T-helper 2 cell treated with Interferon-gamma antibody and Interleukin-4, amounts not matched to agents 100 ng/mL and 5 ng/mL, for 36 hours (primary cell): ENCODE measurements around the gene ACTL7B. TPM values are rescaled to one million over a fixed set of nuclear protein-coding genes. Genes with fewer than 3 reads are reported as not detected.
"Not testable (repeated sequence)": the region's sequence is repeated elsewhere in the genome, so short reads cannot be mapped to it uniquely, and the experiment has no call there.

Experiments used
- intact Hi-C: fragments of 100-400 bp; cut with micrococcal nuclease; formaldehyde crosslinking; loops from one replicate; pipeline ENCODE4 v1.15.1; 2023
- total RNA-seq: library from RNA; stranded (reverse); gene quantifications from 2 replicates; pipeline ENCODE4 v1.2.3, GENCODE V29; 2022

Gene ACTL7B, protein sequence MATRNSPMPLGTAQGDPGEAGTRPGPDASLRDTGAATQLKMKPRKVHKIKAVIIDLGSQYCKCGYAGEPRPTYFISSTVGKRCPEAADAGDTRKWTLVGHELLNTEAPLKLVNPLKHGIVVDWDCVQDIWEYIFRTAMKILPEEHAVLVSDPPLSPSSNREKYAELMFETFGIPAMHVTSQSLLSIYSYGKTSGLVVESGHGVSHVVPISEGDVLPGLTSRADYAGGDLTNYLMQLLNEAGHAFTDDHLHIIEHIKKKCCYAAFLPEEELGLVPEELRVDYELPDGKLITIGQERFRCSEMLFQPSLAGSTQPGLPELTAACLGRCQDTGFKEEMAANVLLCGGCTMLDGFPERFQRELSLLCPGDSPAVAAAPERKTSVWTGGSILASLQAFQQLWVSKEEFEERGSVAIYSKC
- total RNA-seq = not detected in 2 replicates

DNA sequence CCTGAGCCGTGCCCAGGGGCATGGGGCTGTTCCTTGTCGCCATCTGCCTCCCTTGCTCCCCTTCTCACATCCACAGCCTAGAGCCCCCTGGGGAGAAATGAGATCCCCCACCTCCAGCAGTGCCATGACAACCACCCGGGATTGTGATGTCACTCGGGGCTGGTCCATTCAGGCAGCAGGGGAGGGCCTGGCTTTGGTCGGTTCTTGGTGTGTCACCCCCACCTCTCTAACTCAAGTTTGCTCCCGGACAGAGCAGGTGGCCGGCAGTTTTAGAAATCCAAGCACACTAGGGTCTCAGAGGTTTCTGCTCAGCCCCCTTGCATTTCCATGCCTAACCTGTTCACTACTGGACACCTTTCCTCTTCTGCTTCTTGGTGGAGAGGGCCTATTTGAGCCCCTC is at the start of gene ACTL7B:
Gene ACTL7B (minus strand): TSS at position 99 of the 400 bp plus-strand sequence. CDS start 56 bp downstream, at position 43.
- intact Hi-C loops = no loop called here

DNA sequence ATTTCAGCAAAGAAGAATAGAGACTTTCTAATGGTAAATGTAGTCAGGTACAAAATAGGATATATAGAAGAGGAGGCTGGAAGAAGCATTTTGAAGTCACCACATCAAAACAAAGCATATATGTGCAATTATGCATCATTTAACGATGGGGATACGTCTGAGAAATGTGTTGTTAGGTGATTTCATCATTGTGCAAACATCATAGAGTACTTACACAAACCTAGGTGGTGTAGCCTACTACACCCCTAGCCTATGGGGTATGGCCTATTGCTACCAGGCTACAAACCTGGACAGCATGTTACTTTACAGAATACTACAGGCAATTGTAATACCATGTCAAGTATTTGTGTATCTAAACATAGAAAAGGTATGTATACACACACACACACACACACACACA is 49.7 kb upstream of the ACTL7B start:
- intact Hi-C loops = no loop called here

DNA sequence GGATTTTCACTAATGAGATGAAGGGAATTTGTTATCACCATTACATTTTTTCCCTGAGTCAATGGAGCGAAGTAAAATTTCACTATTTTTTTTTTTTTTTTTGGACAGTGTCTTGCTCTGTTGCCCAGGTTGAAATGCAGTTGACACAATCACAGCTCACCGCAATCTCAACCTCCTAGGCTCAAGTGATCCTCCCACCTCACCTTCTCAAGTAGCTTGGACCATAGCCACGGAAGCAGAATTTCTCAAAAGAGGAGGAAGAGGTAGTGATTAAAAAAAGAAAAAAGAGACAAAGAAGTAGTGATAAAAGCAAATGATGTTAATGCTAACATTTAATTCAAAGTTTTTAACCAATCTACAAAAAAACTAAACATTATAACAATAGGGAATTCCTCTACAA is 48.4 kb upstream of the ACTL7B start:
- intact Hi-C loops = no loop called here

DNA sequence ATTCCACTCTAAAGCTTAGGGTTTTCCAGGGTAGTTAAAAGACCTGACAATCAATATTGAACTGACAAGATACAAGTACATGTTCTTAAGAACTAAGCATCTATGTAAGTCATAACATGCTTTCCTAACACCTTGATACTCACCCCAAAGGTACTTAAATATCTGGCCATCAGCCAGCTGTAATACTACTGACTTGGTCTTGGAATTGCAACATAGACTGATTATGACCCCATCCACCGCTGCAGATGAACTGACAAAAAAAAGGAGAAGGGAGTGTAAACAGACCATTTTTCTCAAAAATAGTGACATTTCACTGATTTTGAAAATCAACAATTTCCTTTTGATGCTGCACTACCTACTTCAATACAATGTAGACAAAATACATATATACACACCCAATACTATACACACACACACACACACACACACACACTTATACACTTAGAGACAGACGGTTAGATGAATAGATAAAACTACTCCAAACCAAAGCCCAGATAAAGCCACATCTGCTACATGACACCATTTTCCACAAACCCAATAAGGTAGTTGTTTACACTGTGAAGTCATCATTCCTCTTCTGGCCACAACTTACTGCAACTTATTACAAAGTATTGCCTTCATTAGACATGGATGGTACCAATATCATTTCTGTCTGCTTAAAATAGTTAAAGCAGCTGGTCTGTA is 47.8 kb upstream of the ACTL7B start:
- intact Hi-C loops = no loop called here

DNA sequence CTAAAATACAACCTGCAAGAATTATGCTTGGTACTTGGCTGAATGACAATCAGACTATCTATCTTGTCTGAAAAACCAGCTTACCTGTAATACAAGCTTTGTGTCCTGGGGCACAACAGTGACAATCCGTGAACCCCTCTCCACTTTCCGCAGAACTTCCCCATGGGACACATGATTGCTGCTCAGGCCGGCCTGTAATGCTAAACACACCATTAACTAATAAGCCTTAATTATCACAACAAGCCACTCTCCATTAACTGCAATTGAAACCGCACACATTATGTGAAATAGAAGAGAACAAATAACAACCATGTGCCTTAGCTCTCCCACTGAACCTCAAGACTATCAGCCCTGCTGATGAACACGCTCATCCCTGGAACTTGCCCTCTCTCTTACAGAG is 44.4 kb upstream of the ACTL7B start:
- intact Hi-C loops = no loop called here

DNA sequence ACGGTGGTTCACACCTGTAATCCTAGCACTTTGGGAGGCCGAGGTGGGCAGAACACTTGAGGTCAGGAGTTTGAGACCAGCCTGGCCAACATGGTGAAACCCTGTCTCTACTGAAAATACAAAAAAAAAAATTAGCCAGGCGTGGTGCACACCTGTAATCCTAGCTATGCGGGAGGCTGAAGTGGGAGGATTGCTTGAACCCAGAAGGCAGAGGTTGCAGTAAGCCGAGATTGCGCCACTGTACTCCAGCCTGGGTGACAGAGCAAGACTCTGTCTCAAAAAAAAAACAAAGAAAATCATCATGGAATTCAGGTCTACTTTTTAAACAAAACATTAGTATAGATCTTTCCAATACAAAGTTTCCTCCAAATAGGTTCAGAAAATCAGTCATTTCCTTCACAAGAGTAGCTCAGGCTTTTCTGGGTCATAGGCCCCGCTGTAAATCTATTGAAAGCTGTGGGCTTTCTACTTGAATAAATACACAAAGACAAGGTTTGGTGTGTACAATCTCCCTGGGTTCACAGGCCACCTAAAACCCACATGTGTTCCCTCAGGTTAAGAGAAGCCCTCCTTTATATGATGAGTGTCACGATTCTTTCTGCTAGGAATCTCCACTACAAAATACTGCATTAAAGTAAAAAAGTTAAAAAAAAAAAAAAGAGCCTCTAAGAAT is 43.4 kb upstream of the ACTL7B start:
- intact Hi-C loops = not testable (repeated sequence)

DNA sequence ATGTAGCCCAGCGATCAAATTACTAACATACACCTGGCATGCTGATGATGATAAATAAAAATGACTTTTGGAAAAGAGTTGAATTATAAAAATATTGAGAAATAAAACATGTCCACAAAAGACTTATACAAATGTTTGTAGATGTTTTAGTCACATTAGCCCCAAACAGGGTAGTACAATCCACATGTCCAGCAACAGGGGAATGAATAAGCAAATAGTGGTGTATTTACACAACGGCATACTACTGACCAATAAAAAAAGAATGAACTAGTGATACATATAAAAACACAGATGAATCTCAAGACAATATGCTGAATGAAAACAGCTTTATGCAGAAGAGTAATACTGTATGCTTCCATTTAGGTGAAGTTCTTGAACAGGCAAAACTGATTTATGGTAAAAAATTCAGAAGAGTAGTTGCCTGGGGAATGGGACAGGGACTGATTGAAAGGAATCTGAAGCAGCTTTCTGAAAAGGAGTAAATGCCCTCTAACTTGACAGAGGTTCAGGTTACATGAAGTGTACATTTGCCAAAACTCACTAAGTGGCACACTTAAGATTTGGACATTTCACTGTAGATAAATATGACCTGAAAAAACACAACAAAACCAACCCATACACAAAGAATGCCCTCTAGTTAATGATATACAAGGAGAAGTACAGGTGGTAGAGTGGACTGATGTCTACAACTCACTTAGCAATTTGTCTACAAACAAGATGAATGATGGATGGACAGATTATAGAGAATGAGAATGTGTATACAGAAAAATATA is 41.7 kb upstream of the ACTL7B start:
- intact Hi-C loops = no loop called here

DNA sequence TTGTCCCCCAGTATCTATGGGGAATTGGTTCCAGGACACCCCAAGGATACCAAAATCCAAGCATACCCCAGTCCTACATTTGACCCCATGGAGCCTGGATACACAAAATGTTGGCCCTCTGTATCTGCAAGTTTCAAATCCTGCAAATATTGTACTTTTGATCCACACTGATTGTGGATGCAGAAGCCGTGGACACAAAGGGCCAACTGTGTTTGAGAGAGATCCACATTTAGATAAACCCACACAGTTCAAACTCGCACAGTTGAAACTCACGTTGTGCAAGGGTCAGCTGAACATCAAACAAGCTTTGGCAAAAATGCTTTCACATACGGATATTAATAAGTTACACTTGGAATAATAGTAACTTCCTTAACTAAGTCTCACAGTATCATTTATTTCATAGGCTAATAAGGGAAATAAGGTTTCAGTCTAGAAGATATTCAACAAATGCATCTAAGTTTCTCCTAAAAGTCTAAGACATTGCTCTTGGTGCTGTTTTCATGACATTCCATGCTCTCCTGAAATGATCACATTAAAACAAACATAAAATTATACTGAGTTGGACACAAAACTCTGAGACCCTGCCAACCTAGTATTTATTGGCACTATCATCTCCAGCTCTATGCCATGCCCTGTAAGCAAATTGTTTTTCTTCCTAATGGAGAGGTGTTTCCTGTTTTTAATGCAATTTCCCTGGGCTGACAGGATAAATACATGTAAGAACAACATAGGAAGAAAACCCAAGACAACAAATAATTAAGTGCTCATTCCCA is 38.6 kb upstream of the ACTL7B start:
- intact Hi-C loops = no loop called here

DNA sequence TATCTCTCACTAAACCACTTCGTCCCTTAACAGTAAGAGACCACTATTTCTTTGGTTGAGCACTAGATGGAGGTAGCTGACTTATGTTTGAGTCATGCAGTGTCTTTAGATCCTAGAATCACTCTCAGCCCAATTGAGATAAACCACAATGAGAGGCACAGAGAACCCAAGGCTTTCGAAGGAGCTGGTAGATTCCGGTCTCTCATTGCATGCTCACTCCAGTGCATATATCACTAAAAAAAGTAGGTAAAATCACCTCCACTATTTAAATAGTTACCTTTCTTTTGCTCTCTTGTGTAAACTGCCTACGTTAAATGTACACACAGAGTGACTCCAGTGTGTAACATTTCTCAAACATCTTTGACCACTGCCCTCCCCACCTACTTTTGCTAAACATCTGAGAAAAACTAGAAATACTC is 33.9 kb upstream of the ACTL7B start:
- intact Hi-C loops = no loop called here

DNA sequence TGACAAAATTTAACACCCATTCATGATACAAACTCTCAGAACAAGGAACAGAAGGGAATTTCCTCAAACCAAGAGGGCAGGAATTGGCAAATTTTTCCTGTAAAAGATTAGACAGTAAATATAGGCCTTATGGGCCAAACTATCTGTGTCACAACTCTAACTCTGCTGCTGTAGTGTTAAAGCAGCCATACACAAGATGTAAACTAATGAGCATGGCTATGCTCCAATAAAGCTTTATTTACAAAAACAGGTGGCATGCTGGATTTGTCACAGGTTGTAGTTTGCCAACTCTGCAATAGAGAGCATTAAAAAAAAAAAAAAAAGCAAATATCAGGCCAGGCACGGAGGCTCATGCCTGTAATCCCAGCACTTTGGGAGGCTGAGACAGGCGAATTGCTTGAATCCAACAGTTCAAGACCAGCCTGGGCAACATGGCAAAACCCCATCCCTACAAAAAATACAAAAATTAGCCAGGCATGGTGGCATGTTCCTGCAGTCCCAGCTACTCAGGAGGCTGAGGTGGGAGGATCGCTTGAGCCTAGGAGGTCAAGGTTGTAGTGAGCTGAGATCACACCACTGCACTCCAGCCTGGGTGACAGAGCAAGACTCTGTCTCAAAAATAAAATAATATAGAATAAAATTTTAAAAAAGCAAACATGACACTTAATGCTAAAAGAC is 30.9 kb upstream of the ACTL7B start:
- intact Hi-C loops = not testable (repeated sequence)

DNA sequence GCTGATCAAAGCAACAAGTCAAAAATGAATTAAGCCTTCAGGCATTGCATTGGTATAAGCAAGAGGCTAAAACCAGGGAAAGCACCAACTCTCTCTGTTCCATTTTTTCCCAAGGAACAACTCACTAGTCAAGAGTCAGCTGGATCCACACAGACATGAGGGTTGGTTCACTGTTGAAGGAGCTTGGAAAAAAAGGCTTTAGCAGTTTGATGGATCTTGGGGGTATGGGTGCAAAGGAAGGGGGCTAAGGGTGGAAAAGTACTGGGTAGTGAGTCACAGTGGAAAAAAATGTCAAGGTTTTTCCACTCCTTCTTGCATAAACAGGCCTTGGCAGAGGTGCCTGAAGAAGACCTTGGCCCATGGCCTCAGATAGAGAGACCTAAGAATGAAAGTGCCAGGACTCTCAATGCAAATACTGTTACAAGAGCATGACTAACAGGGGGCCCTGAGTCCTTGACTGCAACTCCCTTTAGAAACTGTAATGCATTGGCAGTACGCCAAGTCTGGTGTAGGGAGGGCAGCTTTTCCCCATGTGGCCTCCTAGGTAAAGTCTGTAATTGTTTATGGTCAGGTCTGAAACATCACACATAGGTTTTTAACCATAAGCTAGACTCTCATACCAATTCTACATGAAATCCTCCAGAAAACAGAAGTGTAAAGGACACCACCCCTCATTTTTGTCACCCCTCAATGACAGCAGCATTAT is 30.0 kb upstream of the ACTL7B start:
- intact Hi-C loops = no loop called here

DNA sequence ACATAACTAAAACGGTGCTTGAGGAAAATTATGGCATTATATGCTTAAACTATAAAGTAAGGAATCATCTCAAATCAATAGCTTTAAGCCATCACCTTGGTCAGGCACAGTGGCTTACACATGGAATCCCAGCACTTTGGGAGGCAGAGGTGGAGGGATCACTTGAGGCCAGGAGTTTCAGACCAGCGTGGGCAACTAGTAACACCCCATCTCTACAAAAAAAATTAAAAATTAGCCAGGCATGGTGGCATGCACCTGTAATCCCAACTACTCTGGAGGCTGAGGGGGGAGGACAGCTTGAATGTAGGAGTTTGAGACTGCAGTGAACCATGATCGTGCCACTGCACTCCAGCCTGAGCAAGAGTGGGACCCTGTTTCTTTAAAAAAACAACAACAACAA is 28.9 kb upstream of the ACTL7B start:
- intact Hi-C loops = no loop called here

DNA sequence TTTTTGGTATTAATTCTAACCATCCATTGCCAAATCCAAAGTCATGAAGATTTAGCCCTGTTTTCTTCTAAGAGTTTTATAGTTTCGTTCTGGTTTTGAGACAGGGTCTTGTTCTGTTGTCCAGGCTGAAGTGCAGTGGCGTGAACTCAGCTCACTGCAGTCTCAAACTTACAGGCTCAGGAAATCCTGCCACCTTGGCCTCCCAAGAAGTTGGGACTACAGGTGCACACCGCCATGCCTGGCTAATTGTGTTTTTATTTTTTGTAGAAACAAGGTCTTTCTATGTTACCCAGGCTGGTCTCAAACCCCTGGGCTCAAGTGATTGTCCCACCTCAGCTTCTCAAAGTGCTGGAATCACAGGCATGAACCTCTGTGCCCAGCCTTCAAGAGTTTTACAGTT is 27.3 kb upstream of the ACTL7B start:
- intact Hi-C loops = no loop called here

DNA sequence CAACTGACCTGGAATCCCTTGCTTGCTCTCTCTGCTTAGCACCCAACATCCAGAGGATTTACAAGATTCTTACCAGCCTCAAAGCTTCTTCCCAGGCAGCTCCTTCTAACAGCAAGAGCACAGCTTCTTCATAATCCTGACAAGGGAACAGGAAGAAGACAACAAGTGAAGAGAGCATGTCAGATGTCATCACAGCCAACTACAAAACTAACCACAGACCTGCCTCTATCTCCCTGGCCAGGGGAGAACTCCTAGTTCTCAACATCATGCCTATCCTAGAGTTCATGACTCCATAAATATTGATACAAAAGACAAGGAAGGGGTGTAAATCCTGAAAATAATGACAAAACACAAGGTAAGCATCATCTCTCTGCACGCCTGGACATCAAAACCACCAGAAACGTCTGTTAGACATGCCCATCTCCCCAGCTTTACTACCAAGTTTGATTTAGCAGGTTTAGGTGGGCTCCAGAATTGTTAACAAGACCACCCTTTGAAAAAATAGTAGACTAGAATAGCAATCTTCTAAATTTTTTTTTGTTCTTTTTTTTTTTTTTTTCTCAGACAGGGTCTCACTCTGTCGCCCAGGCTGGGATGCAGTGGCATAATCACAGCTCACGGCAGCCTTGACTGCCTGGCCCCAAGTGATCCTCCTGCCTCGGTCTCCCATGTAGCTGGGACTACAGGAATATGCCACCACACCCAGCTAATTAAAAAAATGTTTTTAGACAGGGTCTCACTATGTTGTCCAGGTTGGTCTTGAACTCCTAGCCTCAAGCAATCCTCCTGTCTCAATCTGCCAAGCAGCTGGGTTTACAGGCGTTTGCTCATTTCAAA is 26.5 kb upstream of the ACTL7B start:
- intact Hi-C loops = no loop called here

DNA sequence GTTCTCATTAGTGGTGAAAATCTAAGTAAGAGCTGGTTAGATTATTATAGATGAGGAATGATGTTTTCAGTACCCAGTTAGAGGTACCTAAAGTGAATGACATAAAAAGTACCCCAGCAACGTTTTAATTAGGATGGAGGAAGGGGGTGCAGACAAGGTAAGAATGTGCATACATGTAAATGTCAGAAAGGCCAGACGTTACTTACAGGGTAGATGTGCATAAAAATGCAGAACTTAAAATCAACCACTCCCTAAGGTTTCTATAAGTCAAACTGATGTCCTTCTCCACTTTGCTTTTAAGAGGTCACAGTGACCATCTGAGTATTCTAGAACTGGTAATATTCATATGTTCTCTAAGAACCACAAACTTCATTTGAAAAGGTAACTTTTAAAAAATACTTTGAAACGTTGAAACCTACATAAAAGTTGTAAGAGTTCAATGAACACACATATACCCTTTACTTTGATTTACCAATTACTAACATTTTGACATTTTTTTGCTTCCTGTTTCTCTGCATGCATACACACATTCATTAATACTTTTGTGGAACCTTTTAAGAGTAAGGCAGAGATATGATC is 25.0 kb upstream of the ACTL7B start:
- intact Hi-C loops = no loop called here

DNA sequence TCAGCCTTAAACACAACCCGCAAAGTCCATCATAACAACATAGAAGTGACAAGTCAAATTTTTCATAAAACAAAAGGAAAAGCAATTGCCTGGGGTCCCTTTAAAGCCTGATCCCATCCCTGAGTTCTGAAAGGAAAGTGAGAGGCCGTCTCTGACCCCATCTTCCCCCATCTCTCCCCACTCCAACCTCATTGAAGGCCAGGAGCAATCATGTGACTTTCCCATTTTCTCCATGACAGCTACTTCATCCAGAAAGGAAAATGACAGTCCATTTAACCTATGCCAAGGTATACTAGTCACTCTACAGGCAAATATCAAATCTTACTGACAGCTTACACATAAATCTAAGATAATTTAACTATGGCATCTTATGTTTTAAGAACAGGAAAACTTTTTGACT is 21.7 kb upstream of the ACTL7B start:
- intact Hi-C loops = no loop called here

DNA sequence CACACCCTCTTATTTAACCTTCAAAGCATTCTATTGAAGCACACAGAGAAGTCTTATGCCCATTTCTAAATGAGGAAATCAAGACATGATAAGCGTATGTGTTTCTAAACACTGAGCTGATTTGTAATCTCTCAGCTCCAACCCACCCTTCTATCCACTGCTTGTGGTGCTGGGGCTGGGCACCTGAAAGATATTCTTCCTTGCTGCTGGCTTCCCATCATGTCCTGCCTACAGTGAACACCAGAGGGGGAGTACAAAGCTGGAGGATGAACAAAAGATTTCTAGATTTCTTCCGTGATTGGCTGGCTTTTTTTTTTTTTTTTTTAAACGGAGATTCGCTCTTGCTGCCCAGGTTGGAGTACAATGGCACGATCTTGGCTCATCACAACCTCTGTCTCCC is 20.6 kb upstream of the ACTL7B start:
- intact Hi-C loops = no loop called here

DNA sequence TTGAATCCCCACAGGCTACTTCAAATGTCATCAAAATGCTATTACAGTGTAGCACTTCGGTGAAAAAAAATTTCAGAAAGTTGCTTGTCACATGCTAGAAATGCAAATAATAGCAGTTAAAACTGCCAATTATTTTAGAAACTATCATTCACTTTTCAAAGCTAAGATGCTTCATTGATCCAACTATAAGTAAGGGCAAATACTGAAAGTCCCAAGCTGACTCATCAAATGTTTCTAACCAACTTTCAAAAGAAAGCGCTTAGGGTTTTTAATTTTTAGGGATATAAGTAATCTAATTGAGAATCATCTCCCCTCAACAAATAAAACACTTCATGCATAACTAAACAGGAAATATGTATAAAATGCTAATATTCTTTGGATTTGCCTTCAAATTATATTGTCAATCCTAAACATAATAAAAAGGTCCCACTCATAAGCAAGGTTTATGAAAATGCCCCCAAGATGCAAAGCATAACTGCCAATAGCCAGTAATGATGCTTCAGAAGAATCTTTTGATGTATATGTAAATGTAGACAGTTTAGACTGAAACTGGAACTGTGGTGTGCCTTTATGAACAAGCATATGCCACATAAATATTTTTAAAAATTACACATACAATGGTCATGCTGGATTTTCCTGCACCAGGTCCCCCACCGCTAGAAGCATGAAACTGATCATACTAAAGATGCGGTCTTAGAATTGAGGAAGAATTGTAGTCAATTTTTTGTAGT is 18.4 kb upstream of the ACTL7B start:
- intact Hi-C loops = no loop called here
